Erythroblast (primary cell): ENCODE data around the gene GNG13.

ENCODE experiments used
- GATA1 ChIP-seq: IDR thresholded peaks from 2 replicates; pipeline ENCODE4 v1.6.1; 2011; ENCODE audit warnings: low read depth, mild to moderate bottlenecking, control low read depth, low read length, moderate library complexity
- POLR2A ChIP-seq: IDR thresholded peaks from 2 replicates; pipeline ENCODE4 v1.6.1; 2011; ENCODE audit warnings: mild to moderate bottlenecking, low read length

GRCh38 chr16:779561-779960, 21.0 kb downstream of the GNG13 start:
- TF ChIP-seq POLR2A, result no peak
- no peak for TF ChIP-seq GATA1
